Thyroid gland (tissue), 4 donors: ENCODE data around the gene RFLNA.

Experiments
- POLR2A ChIP-seq, 2 donors: fragments of 450-650 bp; IDR thresholded peaks; one replicate each; pipeline ENCODE4 v1.6.1; 2017; ENCODE audit warnings: antibody characterized with exemption in 2 of 2, mild to moderate bottlenecking in 2 of 2, moderate library complexity in 1 of 2
- TF ChIP-seq, protein P1 (sequence below), 6 experiments: fragments of 200-600 bp in 3 of 6; fragments of 450-650 bp in 3 of 6; sonication (generic) in 3 of 6; IDR thresholded peaks; one replicate each; pipeline ENCODE4 v1.5.1; 2016 to 2019; ENCODE audit warnings: antibody characterized with exemption in 6 of 6, mild to moderate bottlenecking in 2 of 6, inconsistent platforms in 1 of 6, moderate library complexity in 1 of 6

DNA sequence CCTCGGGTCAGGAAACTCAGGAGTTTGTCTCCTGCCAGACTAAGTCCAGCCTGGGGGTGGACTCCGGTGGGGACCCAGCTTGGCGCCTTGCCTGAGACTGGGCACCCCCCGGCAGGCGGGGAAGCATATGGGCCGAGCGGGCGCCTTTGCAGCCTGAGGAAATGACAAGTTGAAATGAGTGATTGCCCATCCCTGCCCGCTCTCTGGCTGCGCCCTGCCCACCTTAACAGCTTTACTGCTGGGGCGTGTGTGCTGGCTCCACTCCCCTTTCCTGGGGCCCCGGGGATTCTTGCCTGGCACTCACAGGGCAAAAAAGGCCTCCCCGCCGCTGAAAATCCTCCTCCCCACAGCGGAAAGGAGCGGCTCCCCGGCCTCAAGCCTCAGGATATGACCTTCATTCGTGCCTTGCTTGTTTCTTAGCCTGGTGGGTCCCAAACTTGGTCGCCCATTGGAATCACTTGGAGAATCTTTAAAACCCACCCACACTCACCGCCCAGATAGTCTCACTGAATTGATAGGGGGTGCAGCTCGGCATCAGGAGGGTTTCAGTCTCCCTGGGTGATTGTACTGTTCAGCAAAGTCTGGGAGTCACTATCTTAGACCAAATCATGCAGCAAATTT lies 1.5 kb downstream of the RFLNA start:
- TF ChIP-seq, protein P1, sequence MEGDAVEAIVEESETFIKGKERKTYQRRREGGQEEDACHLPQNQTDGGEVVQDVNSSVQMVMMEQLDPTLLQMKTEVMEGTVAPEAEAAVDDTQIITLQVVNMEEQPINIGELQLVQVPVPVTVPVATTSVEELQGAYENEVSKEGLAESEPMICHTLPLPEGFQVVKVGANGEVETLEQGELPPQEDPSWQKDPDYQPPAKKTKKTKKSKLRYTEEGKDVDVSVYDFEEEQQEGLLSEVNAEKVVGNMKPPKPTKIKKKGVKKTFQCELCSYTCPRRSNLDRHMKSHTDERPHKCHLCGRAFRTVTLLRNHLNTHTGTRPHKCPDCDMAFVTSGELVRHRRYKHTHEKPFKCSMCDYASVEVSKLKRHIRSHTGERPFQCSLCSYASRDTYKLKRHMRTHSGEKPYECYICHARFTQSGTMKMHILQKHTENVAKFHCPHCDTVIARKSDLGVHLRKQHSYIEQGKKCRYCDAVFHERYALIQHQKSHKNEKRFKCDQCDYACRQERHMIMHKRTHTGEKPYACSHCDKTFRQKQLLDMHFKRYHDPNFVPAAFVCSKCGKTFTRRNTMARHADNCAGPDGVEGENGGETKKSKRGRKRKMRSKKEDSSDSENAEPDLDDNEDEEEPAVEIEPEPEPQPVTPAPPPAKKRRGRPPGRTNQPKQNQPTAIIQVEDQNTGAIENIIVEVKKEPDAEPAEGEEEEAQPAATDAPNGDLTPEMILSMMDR (IDR thresholded peaks at IDR 0.05): no peak
- TF ChIP-seq POLR2A (IDR thresholded peaks at IDR 0.05): no peak
